ENCODE results near the gene P2RX4. TPM values are rescaled to one million over a fixed set of nuclear protein-coding genes. Genes with fewer than 3 reads are reported as not detected.

P2RX4 gene
- total RNA-seq, 1 experiment from 2014 or later: 8.1 TPM

DNA sequence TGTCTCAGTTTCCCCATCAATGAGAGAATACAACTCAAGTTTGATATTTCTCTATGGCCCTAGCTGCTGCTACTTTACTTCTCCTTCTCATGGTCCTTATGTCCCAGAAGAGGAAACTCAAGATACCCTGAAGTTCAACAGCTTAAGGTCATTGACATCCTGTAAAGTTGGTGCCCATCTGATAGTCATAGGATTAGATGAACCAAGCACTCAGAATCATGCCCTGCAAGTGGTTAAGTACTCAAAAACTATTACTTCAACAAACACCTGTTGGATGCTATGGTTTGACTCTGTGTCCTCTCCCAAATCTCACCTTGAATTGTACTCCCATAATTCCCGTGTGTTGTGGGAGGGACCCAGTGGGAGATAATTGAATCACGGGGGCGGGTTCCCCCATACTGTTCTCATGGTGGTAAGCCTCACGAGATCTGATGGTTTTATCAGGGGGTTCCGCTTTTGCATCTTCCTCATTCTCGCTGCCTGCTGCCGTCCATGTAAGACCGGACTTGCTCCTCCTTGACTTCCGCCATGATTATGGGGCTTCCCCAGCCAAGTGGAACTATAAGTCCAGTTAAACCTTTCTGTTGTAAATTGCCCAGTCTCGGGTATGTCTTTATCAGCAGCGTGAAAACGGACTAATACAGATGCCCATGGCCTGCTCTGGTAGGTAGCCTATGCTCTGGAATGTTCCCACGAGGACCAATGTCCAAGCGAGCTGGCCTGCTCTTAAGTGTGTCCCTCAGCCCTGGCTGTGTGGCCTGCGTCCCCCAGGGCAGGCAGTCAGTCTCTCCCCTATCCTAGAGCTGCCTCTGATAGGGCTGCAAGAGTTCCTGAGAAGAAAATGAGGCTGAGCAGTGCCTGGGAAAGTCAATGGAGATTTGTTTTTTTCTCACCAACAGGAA is 68.5 kb downstream of the P2RX4 start:
- Histone ChIP-seq H3K4ac (ENCODE audit: low read depth, low read length) (no peak overlapping the region; the same call in 1 of the 2 replicates), H4K91ac (ENCODE audit: insufficient read length, low read depth, low read length) (peak overlapping the region; percentile 43), H3T11ph (ENCODE audit: low read length) (no peak overlapping the region), H2BK120ac (ENCODE audit: low read depth, low read length, poor library complexity, severe bottlenecking) (no peak overlapping the region), H3K14ac (ENCODE audit: insufficient read depth, low read length) (no peak overlapping the region; the same call in 1 of the 2 replicates), H3K27ac (ENCODE audit: insufficient read length, low read depth, low read length) (no peak overlapping the region), H2AFZ (ENCODE audit: low read length) (no peak overlapping the region), H3K27me3 (ENCODE audit: insufficient read depth, low read length) (no peaks in the 10 kb centered on the region), H4K5ac (ENCODE audit: insufficient read length, low read depth, low read length) (no peak overlapping the region), H2AK5ac (ENCODE audit: insufficient read length, low read length) (no peak overlapping the region), H3K79me2 (ENCODE audit: insufficient read depth, low read length) (no peaks in the 10 kb centered on the region), H3K18ac (ENCODE audit: insufficient read length, low read depth, low read length) (no peak overlapping the region), H3K4me2 (ENCODE audit: insufficient read depth, insufficient read length, low read length) (no peak overlapping the region), H2BK12ac (ENCODE audit: insufficient read length, low read depth, low read length) (no peak overlapping the region), H4K20me1 (ENCODE audit: control insufficient read depth, insufficient read depth, insufficient read length) (no peaks in the 10 kb centered on the region), H3K23me2 (ENCODE audit: insufficient read length, low read depth, low read length, poor library complexity, severe bottlenecking) (no peaks in the 10 kb centered on the region), H4K8ac (replicated peaks; ENCODE audit: insufficient read length, low read depth, low read length) (no peak overlapping the region), H3K23ac (ENCODE audit: insufficient read length, low read depth, low read length) (no peak overlapping the region), H3K9me3 (ENCODE audit: control insufficient read depth, low read depth, low read length) (no peaks in the 10 kb centered on the region), H3K56ac (ENCODE audit: insufficient read length, low read depth, low read length) (no peak overlapping the region), H3K4me1 (ENCODE audit: insufficient read depth, low read length) (no peaks in the 10 kb centered on the region; the same call in 1 of the 2 replicates), H3K9ac (ENCODE audit: extremely low read depth, insufficient read length, low read length) (no peak overlapping the region), H2BK5ac (ENCODE audit: insufficient read length, low read length) (peak overlapping the region; percentile 5), H2BK20ac (ENCODE audit: low read depth, low read length, poor library complexity, severe bottlenecking) (no peak overlapping the region), H3K79me1 (ENCODE audit: insufficient read depth, low read depth, low read length, poor library complexity, severe bottlenecking) (no peaks in the 10 kb centered on the region), H2BK15ac (ENCODE audit: low read depth, low read length) (no peak overlapping the region)
- Mint-ChIP-seq H3K9me3 (no peaks in the 10 kb centered on the region), H3K36me3 (ENCODE audit: insufficient read depth in 1 of 3, low read depth in 3 of 3) (peaks cover 1 to 21% (median 15%) of the 10 kb centered on the region in 3 experiments; a peak in 6 of 7 replicates), H3K4me3 (no peak overlapping the region), H3K27me3 (ENCODE audit: low read depth) (no peaks in the 10 kb centered on the region), H3K4me1 (peaks cover 25 to 33% of the 10 kb centered on the region in 2 experiments), H3K27ac (peak overlapping the region; percentile 34 to 83 (median 78); a peak in 4 of 7 replicates)
- no peak for DNase-seq
- TF ChIP-seq, protein P1, sequence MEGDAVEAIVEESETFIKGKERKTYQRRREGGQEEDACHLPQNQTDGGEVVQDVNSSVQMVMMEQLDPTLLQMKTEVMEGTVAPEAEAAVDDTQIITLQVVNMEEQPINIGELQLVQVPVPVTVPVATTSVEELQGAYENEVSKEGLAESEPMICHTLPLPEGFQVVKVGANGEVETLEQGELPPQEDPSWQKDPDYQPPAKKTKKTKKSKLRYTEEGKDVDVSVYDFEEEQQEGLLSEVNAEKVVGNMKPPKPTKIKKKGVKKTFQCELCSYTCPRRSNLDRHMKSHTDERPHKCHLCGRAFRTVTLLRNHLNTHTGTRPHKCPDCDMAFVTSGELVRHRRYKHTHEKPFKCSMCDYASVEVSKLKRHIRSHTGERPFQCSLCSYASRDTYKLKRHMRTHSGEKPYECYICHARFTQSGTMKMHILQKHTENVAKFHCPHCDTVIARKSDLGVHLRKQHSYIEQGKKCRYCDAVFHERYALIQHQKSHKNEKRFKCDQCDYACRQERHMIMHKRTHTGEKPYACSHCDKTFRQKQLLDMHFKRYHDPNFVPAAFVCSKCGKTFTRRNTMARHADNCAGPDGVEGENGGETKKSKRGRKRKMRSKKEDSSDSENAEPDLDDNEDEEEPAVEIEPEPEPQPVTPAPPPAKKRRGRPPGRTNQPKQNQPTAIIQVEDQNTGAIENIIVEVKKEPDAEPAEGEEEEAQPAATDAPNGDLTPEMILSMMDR (conservative IDR thresholded peaks at IDR 0.05): no peak
- WGBS (ENCODE audit: extremely low coverage, insufficient read length, low lambda C conversion rate): no CpG with 5 or more reads among the region's 15 CpGs

Data from H9 (cell line).